BJ (cell line): Measurements from ENCODE around the gene SSBP4. TPM values are rescaled to one million over a fixed set of nuclear protein-coding genes. Genes with fewer than 3 reads are reported as not detected.
A peak's percentile ranks its signal among the peaks of the same experiment; 100 is the strongest.

Experiments
- CTCF ChIA-PET: fragments of 350-600 bp; formaldehyde crosslinking; extraction: SDS; loops from one replicate; lab custom pipeline; 2021; ENCODE audit warnings: antibody characterized with exemption, inconsistent platforms; lab: Yijun Ruan, JAX
- POLR2A ChIA-PET: fragments of 300-600 bp; sonication (Branson Sonifier 250); formaldehyde crosslinking; extraction: SDS; loops from one replicate; lab custom pipeline; 2021; ENCODE audit warnings: antibody characterized with exemption; lab: Charles Lee
- DNase-seq: peaks from one replicate; pipeline ENCODE4 v3.0.0-alpha.2; 2011; ENCODE audit warnings: low read depth
- H3K27me3 ChIP-seq: 2 replicates; pipeline ENCODE4 v1.6.0; 2011; ENCODE audit warnings: low read length; ENCODE audit not compliant: control insufficient read depth, insufficient read depth
- H3K36me3 ChIP-seq: 2 replicates; pipeline ENCODE4 v1.5.1; 2011; ENCODE audit warnings: low read length; ENCODE audit not compliant: control insufficient read depth, insufficient read depth
- H3K4me3 ChIP-seq: 2 replicates; pipeline ENCODE4 v1.5.1; 2011; ENCODE audit warnings: low read depth, mild to moderate bottlenecking, control low read depth, low read length
- CTCF ChIP-seq: IDR thresholded peaks from 2 replicates; pipeline ENCODE4 v1.5.1; 2011; ENCODE audit warnings: low read depth, mild to moderate bottlenecking, control low read depth, inconsistent platforms, low read length, moderate library complexity; ENCODE audit not compliant: insufficient read depth
- polyA plus RNA-seq: library from polyadenylated mRNA; depleted of rRNA; stranded (reverse); fragments of >200 nt; gene quantifications from 2 replicates; pipeline ENCODE4 v1.2.3, GENCODE V29; 2011

The SSBP4 gene
- polyA plus RNA-seq, 1 experiment, result 24.1 TPM

DNA sequence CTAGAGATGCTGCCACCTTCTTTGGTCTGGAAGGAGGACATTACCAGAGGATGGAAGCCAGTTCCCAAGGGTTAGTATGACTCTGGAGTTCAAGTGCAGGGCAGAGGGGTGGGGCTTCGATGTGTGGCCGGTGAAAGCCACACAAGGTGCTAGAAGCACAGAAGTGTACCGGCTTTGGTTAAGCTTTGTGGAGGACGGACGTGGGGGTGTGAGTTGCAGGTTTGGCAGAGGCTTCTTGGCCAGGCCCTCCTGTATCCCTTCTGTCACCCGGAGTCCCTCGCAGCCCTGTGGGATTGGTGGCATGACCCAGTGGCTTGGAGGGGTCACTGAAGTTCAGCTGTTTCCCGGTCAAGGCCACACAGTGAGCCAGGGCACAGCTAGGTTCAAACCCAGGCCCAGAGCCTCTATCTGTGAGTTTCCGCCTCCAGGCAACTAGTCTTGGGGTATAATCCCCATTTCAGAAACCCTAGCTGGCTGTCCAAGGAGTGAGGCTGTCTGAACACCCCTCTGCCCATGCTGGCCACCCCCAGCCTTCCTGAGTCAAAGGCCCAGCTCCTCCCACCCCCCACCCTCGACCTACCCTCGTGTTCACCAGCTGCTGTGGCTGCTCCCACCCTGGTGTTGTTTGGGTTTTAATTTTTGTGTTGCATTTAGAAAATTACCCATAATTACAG is 4.6 kb upstream of the SSBP4 start:
- no peaks in the 10 kb centered on the region for H3K27me3 ChIP-seq
- DNase-seq, result no peak
- H3K36me3 ChIP-seq, result no peaks in the 10 kb centered on the region
- CTCF ChIA-PET, result interaction anchor here (0.8 to 12.0 kb wide), 13 partner anchors 13 to 229 kb away, joined by 3 to 126 read pairs (median 5); partner anchors contain the start of genes GDF15, LSM4 and PGPEP1
- H3K4me3 ChIP-seq, result peak overlapping the region; percentile 26
- TF ChIP-seq CTCF, result no peak
- POLR2A ChIA-PET, result no interaction called here

DNA sequence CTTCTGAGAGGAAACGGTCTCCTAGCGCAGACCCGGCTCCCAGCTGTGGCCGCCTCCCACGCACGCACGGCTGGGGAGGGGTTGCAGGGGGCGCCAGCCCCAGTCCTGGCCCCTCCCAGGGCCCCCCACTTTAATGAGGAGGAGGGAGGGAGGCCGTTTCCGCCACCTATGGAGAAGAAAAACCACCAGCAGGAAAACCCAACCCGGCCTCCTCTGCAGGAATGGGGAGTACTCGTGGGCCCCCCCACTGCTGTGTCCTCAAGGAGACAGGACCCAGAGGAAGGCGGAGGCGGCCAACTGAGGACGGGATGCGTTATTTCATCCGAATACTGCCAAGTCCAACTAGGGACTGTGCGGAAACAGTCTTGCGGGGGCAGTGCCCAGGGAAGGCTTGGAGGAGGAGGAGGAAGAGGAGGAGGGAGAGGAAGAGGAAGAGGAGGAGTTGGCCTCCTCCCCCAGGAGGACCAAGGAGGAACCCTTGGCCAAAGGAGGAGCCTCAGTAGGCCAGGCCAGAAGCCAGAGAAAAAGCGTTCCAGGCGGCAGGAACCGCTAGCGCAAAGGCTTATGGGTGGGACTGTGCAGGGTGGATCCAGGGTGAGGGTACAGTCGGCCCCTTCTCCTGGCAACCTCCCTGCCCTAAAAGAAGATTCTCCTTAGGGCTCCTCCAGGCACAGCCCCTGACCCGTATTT is 3.9 kb upstream of the SSBP4 start:
- ChIA-PET POLR2A (no interaction called here), CTCF (interaction anchor here (0.8 to 12.0 kb wide), 14 partner anchors 13 to 230 kb away, joined by 3 to 126 read pairs (median 5); partner anchors contain the start of genes GDF15, LSM4 and PGPEP1)
- no peak for TF ChIP-seq CTCF
- H3K4me3 ChIP-seq, result peak overlapping the region; percentile 26
- H3K36me3 ChIP-seq, result no peaks in the 10 kb centered on the region
- DNase-seq, result no peak
- no peaks in the 10 kb centered on the region for H3K27me3 ChIP-seq

DNA sequence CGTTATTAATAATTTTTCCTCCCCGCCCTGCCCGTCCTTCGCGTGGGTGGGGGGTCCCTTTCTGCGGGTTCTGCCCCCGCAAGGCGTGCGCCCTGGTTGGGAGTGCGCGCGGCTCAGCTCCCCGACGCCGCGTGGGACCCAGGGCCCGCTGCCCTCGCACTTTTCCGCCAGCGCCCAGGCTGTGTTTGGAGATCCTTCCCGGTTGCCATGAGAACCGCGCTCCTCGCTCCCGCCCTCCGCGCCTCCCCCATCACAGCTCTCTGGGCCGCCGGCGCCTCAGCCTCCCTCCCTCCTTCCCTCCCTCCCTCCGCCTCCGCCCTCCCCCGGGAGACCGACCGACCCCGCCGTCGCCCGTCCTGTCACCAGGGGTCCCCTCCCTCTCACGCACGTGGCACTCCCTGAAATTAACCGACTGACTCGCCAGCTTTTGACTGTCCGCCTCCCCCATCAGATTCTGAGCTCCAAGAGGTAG is 2.4 kb upstream of the SSBP4 start:
- Histone ChIP-seq H3K4me3 (peak overlapping the region; percentile 35), H3K27me3 (no peaks in the 10 kb centered on the region), H3K36me3 (no peaks in the 10 kb centered on the region)
- POLR2A ChIA-PET, result interaction anchor here (0.8 kb wide), 2 partner anchors 20 to 83 kb away, joined by 3 read pairs; no protein-coding TSS in a partner anchor
- no peak for TF ChIP-seq CTCF
- no peak for DNase-seq
- CTCF ChIA-PET, result interaction anchor here (0.7 to 12.0 kb wide), 11 partner anchors 11 to 172 kb away, joined by 3 to 101 read pairs (median 6); partner anchors contain the start of genes GDF15 and REX1BD

GRCh38 chr19:18417250-18418028 is 1.8 kb upstream of the SSBP4 start:
- Histone ChIP-seq H3K4me3 (peak overlapping the region; percentile 35), H3K36me3 (peaks cover 1% of the 10 kb centered on the region; the same call in 1 of the 2 replicates), H3K27me3 (no peaks in the 10 kb centered on the region)
- TF ChIP-seq CTCF, result no peak
- POLR2A ChIA-PET, result interaction anchor here (0.6 to 0.8 kb wide), 4 partner anchors 83 to 352 kb away, joined by 3 read pairs; no protein-coding TSS in a partner anchor
- no peak for DNase-seq
- CTCF ChIA-PET, result interaction anchor here (0.7 to 12.0 kb wide), 9 partner anchors 11 to 171 kb away, joined by 3 to 101 read pairs (median 5); partner anchors contain the start of genes GDF15 and REX1BD
